GM19468 (cell line): ENCODE measurements around the gene SLC3A2.
A peak's percentile ranks its signal among the peaks of the same experiment; 100 is the strongest.
"Not testable (repeated sequence)": the region's sequence is repeated elsewhere in the genome, so short reads cannot be mapped to it uniquely, and the experiment has no call there.

Experiments used
- ATAC-seq: cut with Tn5 transposase; IDR thresholded peaks from one replicate; pipeline ENCODE4 v1.9.1; 2021; ENCODE audit warnings: mild to moderate bottlenecking, moderate library complexity, moderate number of reproducible peaks; ENCODE audit not compliant: unreplicated experiment; ENCODE audit errors: extremely low read depth

Gene SLC3A2

DNA sequence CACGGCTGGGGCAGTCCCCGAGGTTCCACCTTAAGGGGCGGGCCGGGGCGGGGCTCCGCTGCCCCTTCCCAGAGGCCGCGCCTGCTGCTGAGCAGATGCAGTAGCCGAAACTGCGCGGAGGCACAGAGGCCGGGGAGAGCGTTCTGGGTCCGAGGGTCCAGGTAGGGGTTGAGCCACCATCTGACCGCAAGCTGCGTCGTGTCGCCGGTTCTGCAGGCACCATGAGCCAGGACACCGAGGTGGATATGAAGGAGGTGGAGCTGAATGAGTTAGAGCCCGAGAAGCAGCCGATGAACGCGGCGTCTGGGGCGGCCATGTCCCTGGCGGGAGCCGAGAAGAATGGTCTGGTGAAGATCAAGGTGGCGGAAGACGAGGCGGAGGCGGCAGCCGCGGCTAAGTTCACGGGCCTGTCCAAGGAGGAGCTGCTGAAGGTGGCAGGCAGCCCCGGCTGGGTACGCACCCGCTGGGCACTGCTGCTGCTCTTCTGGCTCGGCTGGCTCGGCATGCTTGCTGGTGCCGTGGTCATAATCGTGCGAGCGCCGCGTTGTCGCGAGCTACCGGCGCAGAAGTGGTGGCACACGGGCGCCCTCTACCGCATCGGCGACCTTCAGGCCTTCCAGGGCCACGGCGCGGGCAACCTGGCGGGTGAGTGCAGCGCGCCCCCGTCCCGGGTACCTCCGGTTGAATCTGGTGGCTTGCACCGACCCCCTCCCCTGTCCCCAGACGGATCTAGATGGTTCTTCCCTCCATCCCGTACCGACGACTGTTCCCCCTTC, at the start of gene SLC3A2:
TSS of gene SLC3A2 (plus strand) at position 94 of the 776 bp plus-strand sequence. CDS start at position 222, 128 bp downstream.
- peak; percentile 51 for ATAC-seq

DNA sequence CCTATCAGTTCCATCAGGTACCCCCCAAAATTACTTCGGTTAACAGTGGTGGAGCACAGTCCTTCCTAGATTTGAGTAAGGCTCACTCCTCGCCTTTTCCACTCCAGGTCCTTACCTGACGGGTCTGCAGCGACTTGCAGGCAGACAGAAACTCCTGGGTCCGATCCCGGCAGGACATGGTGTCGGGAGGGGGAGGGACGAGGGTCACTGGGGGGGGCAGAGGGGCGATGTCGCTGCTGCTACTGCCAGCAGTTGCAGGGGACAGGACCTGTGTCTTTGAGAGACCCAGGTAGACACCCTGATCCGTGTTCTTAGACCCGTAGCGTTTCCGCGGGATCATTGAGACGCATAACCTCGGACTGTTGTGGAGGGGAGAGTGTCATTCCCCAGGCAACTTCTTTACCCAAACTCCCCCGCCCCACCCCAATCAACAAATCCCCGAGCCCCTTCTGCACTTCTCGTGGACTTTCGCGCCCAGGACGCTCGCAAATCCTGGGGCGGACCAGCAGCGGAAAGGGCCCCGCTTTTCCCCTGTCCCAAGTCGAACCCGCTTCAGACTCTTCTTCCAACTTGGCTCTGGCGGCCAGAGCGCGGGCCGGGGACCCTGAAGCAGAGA, 49.7 kb upstream of the SLC3A2 start:
- ATAC-seq, result no peak

DNA sequence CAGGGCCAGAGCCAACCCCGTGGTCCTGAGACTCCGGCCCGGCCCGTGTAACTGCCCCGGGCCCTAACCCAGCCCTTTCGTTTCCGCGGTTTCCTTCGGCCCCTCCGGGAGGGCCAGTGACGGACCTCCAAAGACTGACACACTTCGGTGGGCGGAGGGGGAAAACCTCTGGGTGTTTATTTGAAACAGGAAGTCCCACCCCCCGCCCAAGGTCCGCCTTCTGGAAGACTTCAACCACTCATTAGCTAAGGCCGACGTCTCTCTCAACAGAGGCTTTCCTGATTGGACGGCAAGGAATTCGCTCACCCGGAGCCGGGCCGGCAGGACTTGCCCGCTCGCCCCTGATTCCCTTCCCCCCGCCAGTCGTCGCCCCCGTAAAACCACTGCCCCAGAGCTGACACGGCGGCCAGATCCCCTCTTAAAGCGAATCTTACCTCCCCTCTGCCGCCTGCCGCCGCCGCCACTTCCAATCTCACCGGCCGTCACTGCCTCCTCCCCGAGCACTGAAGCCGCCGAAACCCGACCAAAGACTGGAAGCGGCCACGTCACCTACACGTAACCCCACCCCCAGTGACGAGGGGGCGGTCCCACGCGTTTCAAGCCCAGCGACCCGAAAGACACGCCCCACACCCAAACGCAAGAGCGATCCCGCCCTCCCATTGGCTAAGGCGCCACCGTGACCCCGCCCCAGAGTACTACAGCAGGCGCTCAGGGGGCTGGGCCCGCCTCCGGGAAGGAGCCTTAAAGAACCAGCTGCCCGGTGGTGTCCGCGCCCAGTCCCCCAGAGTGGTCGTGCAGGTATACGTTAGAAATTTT, 49.0 kb upstream of the SLC3A2 start, which contains the start of gene STX5:
TSS of gene STX5 (minus strand) at position 532 of the 816 bp plus-strand sequence. CDS start 808 bp downstream, outside the sequence.
- ATAC-seq, result peak; percentile 70

DNA sequence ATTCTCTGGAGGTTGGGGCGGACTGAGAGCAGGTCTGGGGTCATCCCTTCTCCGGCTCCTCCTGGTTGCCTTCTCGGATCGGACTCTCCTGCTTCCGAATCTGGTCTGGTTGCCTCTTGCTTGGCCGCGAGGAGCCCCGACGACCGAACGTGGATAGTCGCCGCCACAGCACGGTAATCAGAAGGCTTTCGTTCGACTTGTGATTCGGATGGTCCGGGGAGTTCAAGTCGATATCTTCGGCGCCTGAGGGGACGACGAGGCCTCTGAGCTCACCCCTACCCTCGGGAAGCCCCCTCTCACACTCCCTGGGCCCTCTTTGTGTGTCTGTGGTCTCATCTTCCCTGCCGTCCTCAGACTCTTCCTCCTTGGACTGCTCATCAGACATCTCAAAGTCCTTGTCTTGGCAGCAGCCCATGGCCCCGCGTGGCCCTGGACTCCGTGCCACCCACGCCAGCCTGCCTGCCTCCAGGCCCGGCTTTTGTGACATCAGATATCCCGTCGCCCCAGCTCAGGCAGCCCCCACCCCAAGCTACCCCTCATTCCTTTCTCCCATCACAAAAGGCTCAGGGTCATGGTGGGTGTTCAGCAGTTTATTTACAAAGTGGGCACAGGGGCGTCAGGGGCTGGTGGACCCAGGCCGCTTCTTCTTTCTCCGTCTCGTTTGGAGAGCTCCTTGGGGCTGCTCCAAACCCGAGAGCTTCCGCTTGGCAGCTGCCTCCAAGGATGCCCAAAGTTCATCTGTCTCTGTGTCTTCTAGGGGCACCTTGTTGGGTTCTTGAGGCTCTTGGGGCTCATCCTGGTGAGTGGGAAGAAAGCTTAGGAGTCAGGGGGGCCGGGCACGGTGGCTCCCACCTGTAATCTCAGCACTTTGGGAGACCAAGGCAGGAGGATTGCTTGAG, 48.1 kb upstream of the SLC3A2 start, which contains the start of gene TEX54:
TSS of gene TEX54 (minus strand) at position 506 of the 899 bp plus-strand sequence.
- no peak for ATAC-seq

DNA sequence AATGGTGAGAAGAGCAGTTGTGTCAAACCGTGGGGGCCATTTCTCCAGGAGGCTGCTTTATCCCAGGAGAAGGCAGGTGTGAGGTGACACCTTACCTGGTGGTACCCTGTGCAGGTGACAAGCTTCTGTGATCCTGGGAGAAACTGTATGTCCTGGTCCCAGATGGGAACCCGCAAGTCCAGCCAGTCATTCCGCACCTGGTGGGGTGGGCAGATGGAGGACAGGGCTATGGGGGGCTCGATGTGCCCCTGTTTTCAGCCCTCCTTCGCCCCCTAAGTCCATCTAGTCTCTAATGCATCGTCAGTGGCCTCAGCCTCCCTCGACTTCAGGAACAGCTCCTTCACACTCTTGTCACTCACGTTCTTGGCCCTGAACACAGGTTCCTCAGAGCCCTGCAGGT, 45.4 kb upstream of the SLC3A2 start:
- ATAC-seq, result no peak

DNA sequence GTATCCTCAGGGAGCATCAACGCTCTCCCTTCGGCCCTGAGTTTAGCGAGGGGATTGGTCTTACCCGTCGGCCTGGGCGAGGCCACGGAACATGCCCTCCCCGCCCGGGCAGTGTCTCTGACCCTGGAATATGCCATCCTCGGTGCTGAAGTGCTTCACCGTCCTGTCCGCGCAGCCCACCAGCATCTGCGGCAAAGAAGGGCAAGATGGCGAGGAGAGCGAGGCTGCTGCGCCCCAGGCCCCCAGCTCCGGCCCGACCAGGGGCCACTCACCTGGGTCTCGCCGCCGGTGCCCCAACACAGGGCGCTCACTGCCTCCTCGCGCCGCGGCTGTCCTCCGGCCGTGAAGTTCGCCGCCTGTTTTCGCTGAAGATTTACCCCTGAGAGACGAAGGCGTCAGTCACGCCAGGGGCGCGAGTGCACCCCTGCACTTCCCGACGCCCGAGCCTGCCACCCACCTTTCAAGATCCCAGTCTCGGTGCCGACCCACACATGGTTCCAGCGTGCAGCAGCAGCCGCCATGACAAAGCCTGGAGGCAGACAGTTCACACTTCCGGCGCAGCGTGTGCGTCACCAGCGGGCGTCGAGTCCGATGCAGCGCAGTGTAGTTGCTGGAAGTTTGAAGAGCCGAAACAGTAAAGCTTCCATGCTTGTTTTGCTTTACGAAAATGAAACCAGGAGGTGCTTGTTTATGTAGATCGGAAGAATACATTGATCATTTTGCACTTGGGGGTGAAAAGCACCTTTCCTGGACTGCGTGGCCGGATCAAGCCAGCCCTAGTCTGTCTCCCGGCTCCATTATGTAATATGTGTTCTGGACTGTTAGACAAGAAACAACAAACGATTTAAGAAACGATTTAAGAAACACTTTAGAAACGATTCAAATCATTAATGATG, 41.4 kb upstream of the SLC3A2 start, which contains the start of gene WDR74:
TSS of gene WDR74 (minus strand) at position 541 of the 896 bp plus-strand sequence. CDS start at position 521, 20 bp downstream.
- ATAC-seq, result peak; percentile 31

DNA sequence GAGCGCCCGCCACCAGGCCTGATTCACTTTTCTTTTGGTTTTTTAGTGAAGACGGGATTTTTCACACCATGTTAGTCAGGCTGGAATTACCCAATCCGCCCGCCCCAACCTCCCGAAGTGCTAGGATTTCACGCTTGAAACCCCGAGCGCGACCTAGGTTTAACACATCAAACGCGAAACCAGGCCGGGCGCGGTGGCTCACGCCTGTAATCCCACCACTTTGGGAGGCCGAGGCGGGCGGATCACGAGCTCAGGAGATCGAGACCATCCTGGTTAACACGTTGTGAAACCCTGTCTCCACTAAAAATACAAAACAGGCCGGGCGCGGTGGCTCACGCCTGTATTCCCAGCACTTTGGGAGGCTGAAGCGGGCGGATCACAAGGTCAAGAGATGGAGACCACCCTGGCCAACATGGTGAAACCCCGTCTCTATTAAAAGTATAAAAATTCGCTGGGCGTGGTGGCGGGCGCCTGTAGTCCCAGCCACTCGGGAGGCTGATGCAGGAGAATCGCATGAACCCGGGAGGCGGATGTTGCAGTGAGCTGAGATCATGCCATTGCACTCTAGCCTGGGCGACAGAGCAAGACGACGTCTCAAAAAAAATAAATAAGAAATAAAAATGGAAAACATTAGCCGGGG, 39.9 kb upstream of the SLC3A2 start:
- not testable (repeated sequence) for ATAC-seq

DNA sequence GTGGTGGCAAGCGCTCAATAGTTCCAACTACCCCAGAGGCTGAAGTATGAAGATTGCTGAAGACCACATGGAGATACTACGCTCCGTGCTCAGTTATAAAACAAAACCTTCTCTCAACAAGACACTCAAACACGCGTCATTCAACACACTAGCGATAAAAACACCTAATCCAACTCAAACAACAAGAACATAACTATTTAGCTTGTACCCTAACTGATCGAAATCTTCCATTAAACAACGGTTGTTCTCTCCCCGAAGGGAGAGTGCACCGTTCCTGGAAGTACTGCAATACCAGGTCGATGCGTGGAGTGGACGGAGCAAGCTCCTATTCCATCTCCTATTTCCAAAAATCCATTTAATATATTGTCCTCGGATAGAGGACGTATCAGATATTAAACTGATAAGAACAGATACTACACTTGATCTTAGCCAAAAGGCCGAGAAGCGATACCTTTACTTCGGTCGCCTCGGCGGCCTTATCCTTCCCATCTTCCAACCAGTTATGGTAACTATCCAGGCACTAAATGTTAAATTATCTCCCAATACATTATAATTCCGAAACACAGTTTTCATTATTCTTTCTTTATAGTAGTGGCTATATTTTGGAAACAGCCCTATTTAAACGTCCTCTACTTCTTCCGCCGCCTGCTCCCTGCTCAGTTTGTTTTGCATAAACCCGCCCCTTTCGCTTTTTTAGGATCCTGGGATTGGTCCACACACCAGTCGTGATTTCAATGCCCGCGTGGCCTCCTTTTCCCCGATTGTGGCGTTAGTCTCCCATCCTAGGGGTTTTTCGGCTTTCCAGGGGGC, 39.1 kb upstream of the SLC3A2 start:
- ATAC-seq, result peak; percentile 27

DNA sequence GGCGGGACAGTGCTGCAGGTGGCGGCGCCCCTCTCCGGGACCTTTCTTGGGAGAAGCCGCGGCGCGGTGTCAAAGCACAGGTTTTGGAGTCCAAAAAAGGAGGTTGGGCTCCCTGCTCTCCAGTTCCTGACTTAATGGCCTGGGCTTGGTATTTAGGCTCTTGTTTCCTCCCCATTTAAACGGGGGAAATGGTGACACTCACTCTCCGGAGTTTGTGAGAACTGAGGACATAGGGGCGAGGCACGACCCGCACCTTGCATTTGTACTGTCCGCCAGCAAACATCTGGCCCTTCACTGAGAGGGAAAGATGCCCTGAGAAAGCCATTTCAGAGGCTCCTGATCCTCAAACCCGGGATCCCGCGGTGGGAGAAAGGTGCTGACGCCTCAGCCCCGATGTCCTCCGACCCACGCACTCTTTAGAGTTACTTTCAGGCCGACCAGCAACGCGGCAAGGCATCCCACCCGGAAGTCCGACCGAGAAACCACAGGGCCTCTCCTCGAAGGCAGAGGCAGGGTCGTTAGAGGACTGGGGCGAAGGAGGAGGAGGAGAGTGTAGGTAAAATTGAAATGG, 38.4 kb upstream of the SLC3A2 start:
- no peak for ATAC-seq

DNA sequence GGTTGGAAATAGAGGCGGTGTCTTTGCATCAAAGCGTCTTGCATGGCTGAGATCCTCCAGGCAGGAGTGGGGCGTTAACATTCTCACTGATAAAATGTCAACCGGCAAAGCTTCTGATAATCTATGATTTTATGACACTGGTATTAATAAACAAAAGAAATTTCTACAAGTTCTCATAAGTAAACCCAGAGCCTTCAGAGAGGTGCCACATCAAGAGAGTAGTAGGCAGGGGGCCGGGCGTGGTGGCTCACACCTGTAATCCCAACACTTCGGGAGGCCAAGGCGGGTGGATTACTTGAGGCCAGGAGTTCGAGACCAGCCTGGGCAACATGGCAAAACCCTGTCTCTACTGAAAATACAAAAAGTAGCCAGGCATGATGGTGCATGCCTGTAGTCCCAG, 37.8 kb upstream of the SLC3A2 start:
- ATAC-seq, result not testable (repeated sequence)

DNA sequence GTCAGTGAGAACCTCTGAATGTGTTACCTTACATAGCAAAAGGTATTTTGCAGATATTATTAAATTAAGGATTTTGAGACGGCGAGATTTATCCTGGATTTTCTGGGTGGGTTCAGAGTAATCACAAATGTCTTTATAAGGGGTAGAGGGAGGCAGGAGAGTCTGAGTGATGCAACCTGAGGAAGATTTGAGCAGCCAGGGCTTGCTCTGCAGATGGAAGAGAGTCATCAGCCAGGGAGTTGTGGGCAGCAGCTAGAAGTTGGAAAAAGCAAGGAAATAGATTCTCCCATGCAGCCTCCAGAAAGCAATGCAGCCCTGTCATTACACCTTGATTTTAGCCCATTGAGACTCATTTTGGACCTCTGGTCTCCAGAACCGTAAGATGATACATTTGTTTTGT, 37.2 kb upstream of the SLC3A2 start:
- no peak for ATAC-seq

DNA sequence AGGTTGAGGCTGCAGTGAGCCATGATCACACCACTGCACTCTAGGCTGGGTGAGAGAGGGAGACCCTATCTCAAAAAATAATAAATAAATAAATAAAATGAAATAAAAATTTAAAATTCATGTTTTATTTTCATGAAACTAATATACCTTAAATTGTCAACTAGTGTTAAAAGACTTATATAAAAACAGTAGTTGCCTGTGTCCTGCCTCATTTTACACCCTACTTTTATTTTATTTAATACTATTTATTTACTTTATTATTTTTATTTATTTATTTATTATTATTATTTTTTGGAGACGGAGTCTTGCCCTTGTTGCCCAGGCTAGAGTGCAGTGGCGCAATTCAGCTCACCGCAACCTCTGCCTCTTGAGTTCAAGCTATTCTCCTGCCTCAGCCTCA, 36.5 kb upstream of the SLC3A2 start:
- ATAC-seq, result no peak

DNA sequence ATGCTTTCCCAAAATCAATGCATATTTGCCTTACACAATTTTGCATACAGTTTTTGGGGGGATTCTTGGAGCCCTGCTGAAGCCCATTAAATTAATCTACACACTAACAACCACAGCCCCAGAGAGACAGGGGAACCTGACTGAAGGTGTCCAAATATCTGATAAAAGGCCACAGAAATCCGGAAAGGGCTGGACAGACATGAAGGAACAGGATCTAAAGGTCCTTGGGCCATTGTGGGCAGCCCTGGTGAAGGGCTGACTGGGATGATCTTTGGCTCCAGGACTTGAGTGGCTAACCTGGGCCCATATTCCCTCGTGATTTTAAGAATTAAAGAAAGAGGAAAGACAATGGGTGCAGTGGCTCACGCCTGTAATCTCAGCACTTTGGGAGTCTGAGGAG, 34.5 kb upstream of the SLC3A2 start:
- ATAC-seq, result no peak

DNA sequence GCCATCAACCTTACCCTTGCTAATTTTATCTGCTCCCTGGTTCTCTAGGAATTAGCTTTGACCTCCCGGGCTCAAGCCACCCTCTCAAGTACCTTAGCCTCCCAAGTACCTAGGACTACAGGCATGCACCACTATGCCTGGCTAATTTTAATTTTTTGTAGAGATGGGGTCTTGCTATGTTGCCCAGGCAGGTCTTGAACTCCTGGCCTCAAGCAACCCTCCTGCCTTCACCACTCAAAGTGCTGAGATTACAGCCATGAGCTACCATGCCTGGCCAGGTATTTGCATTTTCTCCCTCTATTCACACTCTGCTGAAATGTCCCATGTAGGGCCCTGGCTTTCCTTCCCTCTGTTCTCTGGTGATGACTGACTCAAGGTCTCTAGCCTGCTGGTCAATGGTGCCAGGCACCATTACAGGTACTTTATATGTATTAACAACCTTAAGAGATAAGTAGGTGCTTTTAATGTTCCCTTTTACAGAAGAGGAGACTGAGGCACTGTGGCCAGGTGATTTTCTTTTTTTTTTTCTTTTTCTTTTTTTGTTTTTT, 32.9 kb upstream of the SLC3A2 start:
- no peak for ATAC-seq

DNA sequence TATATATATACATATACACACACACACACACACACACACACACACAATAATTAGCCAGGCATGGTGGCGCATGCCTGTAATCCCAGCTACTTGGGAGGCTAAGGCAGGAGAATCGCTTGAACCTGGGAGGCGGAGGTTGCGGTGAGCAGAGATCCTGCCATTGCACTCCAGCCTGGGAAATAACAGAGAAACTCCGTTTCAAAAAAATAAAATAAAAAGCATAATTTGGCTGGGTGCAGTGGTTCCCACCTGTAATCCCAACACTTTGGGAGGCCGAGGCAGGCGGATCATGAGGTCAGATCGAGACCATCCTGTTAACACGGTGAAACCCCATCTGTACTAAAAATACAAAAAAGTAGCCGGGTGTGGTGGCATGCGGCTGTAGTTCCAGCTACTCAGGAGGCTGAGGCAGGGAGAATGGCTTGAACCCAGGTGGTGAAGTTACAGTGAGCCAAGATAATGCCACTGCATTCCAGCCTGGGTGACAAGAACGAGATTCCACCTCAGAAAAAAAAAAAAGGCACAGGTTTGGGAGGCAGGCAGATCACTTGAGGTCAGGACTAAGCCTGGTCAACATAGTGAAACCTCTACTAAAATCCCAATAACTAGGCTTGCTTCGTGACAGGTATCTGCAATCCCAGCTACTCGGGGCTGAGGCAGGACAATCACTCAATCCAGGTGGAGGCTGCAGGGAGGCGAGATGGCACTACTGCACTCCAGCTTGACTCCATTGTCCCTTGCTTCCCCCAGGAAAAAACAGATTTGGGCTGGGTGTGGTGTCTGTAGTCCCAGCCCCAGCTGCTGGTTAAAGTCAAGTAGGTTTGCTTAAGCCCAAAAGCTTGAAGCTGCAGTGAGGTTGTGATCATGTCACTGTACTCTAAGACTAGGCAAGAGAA, 29.5 kb upstream of the SLC3A2 start:
- no peak for ATAC-seq
